Neural cell (in vitro differentiated cells): ENCODE measurements around the gene LCA5.

Experiments used
- CTCF ChIP-seq: fragments of 450-650 bp; IDR thresholded peaks from 2 replicates; pipeline ENCODE4 v1.5.1; 2014; ENCODE audit warnings: antibody characterized with exemption, mild to moderate bottlenecking, moderate library complexity; ENCODE audit not compliant: poor library complexity, severe bottlenecking
- EZH2 ChIP-seq: fragments of 200-600, 300-800 bp; shearing (Covaris generic), sonication (generic); IDR thresholded peaks from 2 replicates; pipeline ENCODE4 v1.6.1; 2014; ENCODE audit warnings: antibody characterized with exemption, low read length, borderline replicate concordance, mild to moderate bottlenecking; ENCODE audit not compliant: insufficient read depth, poor library complexity, severe bottlenecking
- POLR2AphosphoS5 ChIP-seq: IDR thresholded peaks from 2 replicates; pipeline ENCODE4 v1.6.1; 2012
- RAD21 ChIP-seq: fragments of 450-650 bp; conservative IDR thresholded peaks from 2 replicates; pipeline ENCODE4 v1.6.1; 2014; ENCODE audit warnings: antibody characterized with exemption, mild to moderate bottlenecking, moderate library complexity
- TAF1 ChIP-seq: IDR thresholded peaks from 2 replicates; pipeline ENCODE4 v1.6.1; 2012; ENCODE audit warnings: low read depth

GRCh38 chr6:79584332-79584731 lies 47.1 kb upstream of the LCA5 start:
- no peak for TF ChIP-seq CTCF
- no peak for TF ChIP-seq POLR2AphosphoS5
- TF ChIP-seq TAF1, result no peak
- TF ChIP-seq RAD21, result no peak
- TF ChIP-seq EZH2, result no peak
